Fibroblast of lung (primary cell): ENCODE results near the gene CD200.

ENCODE experiments used
- CTCF ChIP-seq, 2 donors: IDR thresholded peaks in 1 of 2; conservative IDR thresholded peaks in 1 of 2; 1 replicate in 1 of 2; 2 replicates in 1 of 2; pipeline ENCODE4 v1.5.1; 2011 to 2012; ENCODE audit warnings: low read length in 2 of 2, control low read depth in 1 of 2, inconsistent platforms in 1 of 2, low read depth in 1 of 2, mild to moderate bottlenecking in 1 of 2
- EZH2 ChIP-seq: IDR thresholded peaks from 2 replicates; pipeline ENCODE4 v1.5.1; 2012; ENCODE audit warnings: low read length, control low read depth, mild to moderate bottlenecking; ENCODE audit errors: missing control alignments

GRCh38 chr3:112355307-112355687, 22.3 kb downstream of the CD200 start:
- TF ChIP-seq CTCF (conservative IDR thresholded peaks at IDR 0.05 in 1 of 2, IDR thresholded peaks at IDR 0.05 in 1 of 2; ENCODE audit: low read depth in 1 of 2, low read length in 2 of 2) (no peak), EZH2 (no peak)
